Measurements from ENCODE around the gene CACNB3. TPM values are rescaled to one million over a fixed set of nuclear protein-coding genes. Genes with fewer than 3 reads are reported as not detected.

CACNB3 gene
- total and polyA plus RNA-seq, 9 of the 15 experiments (the other 6 are each of a cell fraction or from before 2014, with no cell fraction given): 0.24 to 2.0 (median 1.5) TPM

DNA sequence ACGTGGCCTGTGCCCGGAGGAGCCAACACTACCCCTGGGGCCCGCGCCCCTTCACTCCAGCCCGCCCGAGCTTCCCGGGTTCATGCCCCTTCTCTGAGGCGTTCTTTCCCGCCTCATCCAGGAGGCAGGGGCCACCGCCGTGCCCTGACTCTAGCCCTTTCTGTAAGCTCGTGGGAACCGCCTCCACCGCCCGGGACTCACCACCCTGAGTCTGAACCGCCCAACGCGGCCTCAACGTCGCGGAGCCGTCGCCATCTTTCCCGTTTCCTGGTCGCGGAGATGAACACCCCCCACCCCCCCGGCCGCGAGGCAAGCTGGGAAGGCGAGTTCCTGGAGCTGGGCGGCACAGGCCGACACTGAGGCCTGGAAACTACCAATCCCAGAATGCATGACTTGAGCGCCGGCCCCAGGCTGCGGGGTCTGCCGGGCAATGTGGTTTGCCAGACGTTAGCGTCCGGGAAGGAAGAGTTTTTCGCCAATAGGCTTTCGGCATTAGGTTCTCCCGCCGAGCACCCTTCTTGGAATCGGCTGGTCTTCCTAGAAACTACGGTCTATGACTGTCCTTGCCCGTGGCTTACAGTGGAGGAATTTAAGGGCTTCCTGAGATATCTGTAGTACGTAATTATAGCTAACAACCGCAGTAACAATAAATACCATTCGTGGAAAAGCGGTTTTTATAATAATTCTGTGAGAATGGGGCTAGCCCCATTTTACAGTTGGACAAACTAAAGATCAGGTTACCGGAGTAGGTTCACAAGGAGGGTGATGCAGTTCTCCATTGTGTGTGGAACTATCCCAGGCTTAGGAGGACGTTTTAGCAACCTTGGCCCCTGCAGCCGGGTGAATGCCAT lies 33.8 kb downstream of the CACNB3 start, which contains the start of gene DDX23:
TSS of gene DDX23 (minus strand) at position 281 of the 851 bp plus-strand sequence. CDS start 6,381 bp downstream, outside the sequence.
- TSS peak; percentile 98 for BruUV-seq (replicated peaks)
- TF ChIP-seq ARNT (IDR thresholded peaks at IDR 0.05) (peak in 1 of 2 experiments; percentile 79; a peak in 2 of 4 replicates), NR4A1 (CRISPR knock-in tag; IDR thresholded peaks at IDR 0.05) (no peak), NR4A1 (tag; IDR thresholded peaks at IDR 0.05) (peak; percentile 83), GTF2E2 (tag; IDR thresholded peaks at IDR 0.05) (peak; percentile 83; the same call in 1 of the 2 replicates), ZC3H8 (IDR thresholded peaks at IDR 0.05) (no peak), CBFA2T3 (IDR thresholded peaks at IDR 0.05) (no peak), STAT5B (CRISPR knock-in tag; IDR thresholded peaks at IDR 0.05) (no peak), SMARCB1 (IDR thresholded peaks at IDR 0.05; ENCODE audit: insufficient read length, low read depth) (no peak), HNRNPL (IDR thresholded peaks at IDR 0.05; ENCODE audit: low read depth, low read length) (no peak), TCFL5 (CRISPR knock-in tag; conservative IDR thresholded peaks at IDR 0.05) (no peak), ZNF696 (CRISPR knock-in tag; conservative IDR thresholded peaks at IDR 0.05) (no peak), ZBTB17 (CRISPR knock-in tag; IDR thresholded peaks at IDR 0.05) (peak; percentile 92), NFATC3 (IDR thresholded peaks at IDR 0.05) (no peak), ZFP1 (CRISPR knock-in tag; IDR thresholded peaks at IDR 0.05) (no peak), CBX8 (IDR thresholded peaks at IDR 0.05; ENCODE audit: borderline replicate concordance, extremely low read depth, low read depth, low read length, poor library complexity, severe bottlenecking) (no peak), KDM2B (CRISPR knock-in tag; IDR thresholded peaks at IDR 0.05) (no peak), KLF1 (tag; IDR thresholded peaks at IDR 0.05) (no peak)
- TF ChIP-seq, protein P1, sequence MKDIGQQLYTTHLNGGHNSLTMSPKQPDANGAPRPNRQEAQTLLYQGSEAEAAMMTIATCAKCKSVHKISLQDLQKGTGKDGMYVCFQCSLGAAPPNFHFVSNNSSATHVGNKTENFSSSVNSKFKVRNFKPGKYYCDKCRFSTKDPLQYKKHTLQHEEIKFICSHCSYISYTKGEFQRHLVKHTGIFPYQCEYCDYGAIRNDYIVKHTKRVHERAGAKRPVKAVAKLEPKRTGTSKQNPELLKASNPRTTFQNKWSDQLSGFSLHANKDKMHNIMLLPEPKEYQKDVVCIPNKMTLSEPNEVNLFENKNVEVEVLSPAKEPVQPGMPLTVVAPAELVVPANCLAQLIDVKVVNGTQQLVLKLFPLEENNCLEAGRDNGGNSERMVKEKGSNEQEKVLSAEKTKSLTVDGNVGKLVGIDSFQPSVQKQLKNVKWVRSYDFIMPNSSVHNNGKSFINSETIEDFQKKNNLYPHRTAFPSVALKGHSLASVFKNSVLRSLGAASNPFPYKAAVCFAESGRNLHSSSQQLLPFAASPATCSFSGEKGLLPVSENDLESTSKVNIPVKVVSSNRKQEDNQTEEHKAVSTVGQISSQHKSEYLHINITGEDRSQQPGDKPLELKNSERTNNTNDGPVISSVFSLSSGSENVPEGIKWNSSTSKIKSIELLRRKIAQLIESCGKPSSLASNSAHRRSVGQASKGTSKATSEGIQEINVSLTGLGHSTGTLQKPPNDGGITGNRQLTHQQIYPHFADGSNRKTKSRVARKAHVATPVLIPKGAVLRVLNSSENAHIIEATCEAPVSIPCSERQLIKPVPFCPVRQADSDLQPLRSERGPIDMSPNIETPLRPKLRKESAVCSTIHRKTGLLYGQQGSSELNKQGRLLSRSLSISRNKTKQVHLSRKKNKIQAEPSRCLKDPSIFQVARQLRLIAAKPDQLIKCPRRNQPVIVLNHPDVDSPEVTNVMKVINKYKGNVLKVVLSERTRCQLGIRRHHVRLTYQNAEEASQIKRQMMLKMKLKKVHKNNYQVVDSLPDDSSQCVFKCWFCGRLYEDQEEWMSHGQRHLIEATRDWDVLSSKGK (CRISPR knock-in tag; IDR thresholded peaks at IDR 0.05): no peak
- TF ChIP-seq, protein P2, sequence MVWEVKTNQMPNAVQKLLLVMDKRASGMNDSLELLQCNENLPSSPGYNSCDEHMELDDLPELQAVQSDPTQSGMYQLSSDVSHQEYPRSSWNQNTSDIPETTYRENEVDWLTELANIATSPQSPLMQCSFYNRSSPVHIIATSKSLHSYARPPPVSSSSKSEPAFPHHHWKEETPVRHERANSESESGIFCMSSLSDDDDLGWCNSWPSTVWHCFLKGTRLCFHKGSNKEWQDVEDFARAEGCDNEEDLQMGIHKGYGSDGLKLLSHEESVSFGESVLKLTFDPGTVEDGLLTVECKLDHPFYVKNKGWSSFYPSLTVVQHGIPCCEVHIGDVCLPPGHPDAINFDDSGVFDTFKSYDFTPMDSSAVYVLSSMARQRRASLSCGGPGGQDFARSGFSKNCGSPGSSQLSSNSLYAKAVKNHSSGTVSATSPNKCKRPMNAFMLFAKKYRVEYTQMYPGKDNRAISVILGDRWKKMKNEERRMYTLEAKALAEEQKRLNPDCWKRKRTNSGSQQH (CRISPR knock-in tag; IDR thresholded peaks at IDR 0.05): peak; percentile 63

More for the DNA sequence above, 33.8 kb downstream of the CACNB3 start, which contains the start of gene DDX23:
- H3K9me1 ChIP-seq (ENCODE audit: control insufficient read depth, insufficient read depth, low read length): peaks cover 3% of the 10 kb centered on the region
- no peaks in the 10 kb centered on the region for H3K9me3 ChIP-seq (replicated peaks; ENCODE audit: control insufficient read depth, insufficient read depth, low read depth, low read length)
- H3K36me3 ChIP-seq (ENCODE audit: control insufficient read depth, insufficient read depth, low read length): peaks cover 27% of the 10 kb centered on the region
- peak within 1 kb of the TSS; percentile 88 for H3K4me2 ChIP-seq (ENCODE audit: insufficient read depth, low read length)
- DNase-seq (ENCODE audit: extremely low read depth in 1 of 4, low spot score in 3 of 4) (peak; percentile 96 to 98 (median 98)), ATAC-seq (peak; percentile 98), FAIRE-seq (peak; percentile 98)
- no peaks in the 10 kb centered on the region for H3K27me3 ChIP-seq (ENCODE audit: control insufficient read depth in 2 of 2, insufficient read depth in 2 of 2, low read length in 2 of 2)
- peaks cover 52% of the 10 kb centered on the region for H3K79me2 ChIP-seq (ENCODE audit: control insufficient read depth, insufficient read depth, low read length)
- H3K4me3 ChIP-seq: peak within 1 kb of the TSS; percentile 89
- H3K4me1 ChIP-seq (replicated peaks in 1 of 2; ENCODE audit: control insufficient read depth in 2 of 2, insufficient read depth in 2 of 2, low read length in 2 of 2): peaks cover 6 to 12% of the 10 kb centered on the region in 2 experiments; a peak in 4 of 5 replicates
- intact Hi-C loops (cut with micrococcal nuclease): loop anchor here (1.0 to 2.0 kb wide), 2 partner anchors 37 to 143 kb away; no protein-coding TSS in a partner anchor
- CTCF ChIA-PET (ENCODE audit: low intra/inter-chr PET ratio): interaction anchor here (0.6 to 3.4 kb wide), 5 partner anchors 36 to 484 kb away, joined by 3 to 47 read pairs (median 5); no protein-coding TSS in a partner anchor
- WGBS (ENCODE audit: insufficient coverage, low coverage, missing lambda C conversion rate): 0% methylated on average over 48 of the region's 53 CpGs
- no peaks in the 10 kb centered on the region for H4K20me1 ChIP-seq (replicated peaks; ENCODE audit: control insufficient read depth, insufficient read depth, low read length)
- in situ Hi-C loops (cut with MboI): no loop called here
- H2AFZ ChIP-seq (ENCODE audit: low read depth, low read length): peak within 1 kb of the TSS; percentile 92
- POLR2A ChIA-PET: interaction anchor here (0.5 to 5.2 kb wide), 21 partner anchors 8 to 1233 kb away, joined by 3 to 25 read pairs (median 4); partner anchors contain the start of genes ARF3, RND1 and SMARCD1
- H3K9ac ChIP-seq (ENCODE audit: insufficient read depth in 1 of 2, low read depth in 2 of 2, low read length in 2 of 2): peak within 1 kb of the TSS; percentile 88 to 99
- peak within 1 kb of the TSS; percentile 84 for H3K27ac ChIP-seq (ENCODE audit: extremely low read depth, low read depth, low read length)
